ENCODE data around the gene BLID. TPM values are rescaled to one million over a fixed set of nuclear protein-coding genes. Genes with fewer than 3 reads are reported as not detected.

Gene BLID
- polyA plus RNA-seq, 5 donors: not detected

DNA sequence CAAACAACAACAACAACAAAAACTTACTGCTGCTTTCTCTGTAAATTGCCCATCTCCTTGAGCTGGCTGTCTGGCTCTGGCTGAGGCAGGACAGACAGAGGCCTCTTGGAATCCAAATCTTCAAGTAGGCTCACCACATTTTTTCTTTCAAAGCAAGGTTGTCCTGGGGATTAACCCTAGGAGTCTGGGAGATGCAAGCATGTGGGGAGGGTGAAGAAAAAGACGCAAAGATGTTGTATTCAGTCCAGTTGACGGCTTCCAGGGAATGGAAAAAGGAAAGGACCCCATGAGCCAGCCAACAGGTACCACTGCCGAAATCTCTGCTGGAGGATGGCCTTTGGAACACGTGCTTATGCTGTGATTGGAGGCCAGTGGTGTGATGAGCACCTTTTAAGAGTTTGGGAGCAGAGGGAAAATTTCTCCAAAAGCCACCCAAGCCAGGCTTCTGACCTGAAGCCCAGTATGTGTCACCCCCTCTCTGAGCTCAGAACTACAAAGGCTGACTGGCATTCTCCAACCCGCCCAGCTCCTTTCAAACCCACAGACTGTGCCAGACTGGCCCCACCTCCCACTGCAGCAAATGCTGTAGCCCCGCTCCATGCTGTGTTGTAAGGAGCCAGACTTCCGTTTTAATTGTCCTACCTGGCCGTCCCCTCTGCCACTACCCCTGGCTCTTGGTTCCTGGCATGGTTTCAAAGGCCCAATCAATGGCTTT, 10.8 kb downstream of the BLID start:
- DNase-seq: no peak

DNA sequence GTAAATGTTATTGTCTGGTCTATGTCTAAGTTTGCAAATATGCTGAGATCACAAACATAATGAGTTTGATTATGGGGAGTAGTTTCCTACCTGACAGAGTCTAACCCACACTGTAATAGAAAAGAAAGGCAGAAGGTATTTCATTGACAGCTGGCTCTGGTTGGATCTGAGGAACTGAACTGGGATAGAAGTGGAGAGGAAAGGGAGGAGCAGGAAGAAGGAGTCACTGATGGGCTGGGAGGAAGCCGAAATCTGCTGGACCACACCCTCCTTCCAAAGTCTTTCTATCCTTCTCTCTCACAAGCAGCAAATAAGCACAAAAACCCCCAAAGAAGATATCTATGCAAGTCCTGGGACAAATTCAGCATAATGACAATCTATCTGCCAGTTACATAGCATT, 11.7 kb downstream of the BLID start:
- no peak for DNase-seq

DNA sequence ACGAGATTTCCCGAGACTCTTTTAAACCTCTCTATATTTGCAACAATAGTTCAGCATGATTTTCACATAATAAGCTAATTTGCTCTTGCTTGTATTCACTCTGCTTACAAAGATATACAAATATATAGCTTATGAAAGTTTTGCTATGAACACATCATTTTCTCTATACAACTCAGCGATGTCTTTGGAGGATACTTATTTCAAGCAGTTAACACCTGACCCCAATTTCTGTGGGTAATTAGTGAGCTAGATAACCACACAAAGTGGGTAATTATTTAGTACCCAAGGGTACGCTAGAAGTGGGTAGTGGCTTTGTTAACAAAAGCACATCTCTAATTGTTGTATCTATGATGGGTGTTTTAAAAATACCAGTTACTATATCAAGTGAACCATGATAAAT, 12.3 kb downstream of the BLID start:
- DNase-seq: no peak

- no peak for DNase-seq
Measured at GRCh38 chr11:122103321-122103720, 12.7 kb downstream of the BLID start.

DNA sequence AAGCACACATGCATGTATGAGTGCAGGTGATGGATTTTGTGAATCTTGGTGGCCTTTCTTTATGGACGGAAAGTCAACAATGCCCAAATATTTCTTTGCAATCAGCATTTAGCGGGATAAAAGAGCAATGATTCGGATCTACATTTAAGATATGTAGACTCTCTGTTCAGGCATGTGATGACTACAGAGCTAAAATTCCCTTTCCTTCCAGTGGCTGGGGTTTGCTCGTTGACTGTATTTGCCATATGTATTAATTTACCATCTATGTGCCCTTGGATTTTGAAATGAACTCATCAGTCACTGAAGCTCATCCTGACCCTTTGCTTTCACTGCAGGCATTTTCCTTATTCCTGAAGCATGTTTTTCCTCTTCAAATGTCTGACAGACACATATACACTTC, 13.6 kb downstream of the BLID start:
- DNase-seq: no peak

GRCh38 chr11:122101625-122102291, 14.3 kb downstream of the BLID start:
- DNase-seq: peak; percentile 81 to 85

DNA sequence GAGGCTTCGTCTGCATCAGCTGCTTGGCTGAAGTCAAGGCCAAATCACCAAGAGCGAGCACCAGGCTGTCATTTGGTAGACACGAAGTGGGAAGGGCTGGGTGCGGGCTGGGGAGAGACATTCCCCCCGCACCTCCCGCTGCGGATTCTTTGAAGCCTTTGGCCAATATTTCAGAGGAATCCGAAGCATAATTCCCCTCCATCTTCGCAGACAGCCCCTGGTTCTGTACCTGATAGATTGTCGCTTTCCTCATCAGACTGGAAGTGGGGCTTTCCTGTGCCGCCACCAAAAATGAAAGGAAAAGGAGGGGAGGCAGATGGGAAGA, 15.3 kb downstream of the BLID start:
- DNase-seq: no peak

DNA sequence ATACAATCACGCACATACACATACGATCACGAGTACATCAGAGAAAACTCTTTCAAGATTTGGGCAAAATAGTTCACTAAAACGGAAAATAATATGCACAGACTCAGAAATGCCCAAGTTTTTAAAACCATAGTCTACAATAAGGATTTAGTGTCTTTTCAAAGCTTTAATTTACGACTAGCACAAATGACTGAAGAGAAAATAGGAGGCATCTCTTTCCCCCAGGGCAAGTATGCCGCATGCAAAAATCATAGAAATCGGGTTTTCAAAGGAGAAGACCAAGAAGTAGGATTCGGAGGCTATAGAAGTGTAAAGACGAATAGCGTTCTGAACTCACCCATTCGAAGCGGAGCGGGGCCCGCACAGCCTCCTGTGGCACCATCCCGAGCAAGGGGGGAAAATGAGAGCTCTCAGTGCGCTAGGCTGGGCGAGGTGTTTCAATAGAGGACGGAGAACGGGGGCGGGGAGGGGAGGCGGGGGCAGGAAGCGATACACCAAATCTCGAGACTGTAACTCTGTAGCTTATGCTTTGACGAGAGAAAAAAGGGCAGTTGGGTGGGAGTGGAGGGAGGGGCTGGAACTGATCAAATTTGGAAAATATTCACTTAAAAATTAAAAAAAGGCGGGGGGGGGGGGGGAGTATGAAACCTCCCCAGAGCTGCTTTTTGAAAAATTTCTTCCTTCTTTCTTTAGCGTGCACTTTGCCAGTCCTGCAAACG, 15.8 kb downstream of the BLID start:
- no peak for DNase-seq

- DNase-seq: no peak
Measured at GRCh38 chr11:122099374-122100036, 16.5 kb downstream of the BLID start.

GRCh38 chr11:122098261-122098980, 17.6 kb downstream of the BLID start:
- no peak for DNase-seq

GRCh38 chr11:122097419-122098001, 18.5 kb downstream of the BLID start:
- DNase-seq: no peak

DNA sequence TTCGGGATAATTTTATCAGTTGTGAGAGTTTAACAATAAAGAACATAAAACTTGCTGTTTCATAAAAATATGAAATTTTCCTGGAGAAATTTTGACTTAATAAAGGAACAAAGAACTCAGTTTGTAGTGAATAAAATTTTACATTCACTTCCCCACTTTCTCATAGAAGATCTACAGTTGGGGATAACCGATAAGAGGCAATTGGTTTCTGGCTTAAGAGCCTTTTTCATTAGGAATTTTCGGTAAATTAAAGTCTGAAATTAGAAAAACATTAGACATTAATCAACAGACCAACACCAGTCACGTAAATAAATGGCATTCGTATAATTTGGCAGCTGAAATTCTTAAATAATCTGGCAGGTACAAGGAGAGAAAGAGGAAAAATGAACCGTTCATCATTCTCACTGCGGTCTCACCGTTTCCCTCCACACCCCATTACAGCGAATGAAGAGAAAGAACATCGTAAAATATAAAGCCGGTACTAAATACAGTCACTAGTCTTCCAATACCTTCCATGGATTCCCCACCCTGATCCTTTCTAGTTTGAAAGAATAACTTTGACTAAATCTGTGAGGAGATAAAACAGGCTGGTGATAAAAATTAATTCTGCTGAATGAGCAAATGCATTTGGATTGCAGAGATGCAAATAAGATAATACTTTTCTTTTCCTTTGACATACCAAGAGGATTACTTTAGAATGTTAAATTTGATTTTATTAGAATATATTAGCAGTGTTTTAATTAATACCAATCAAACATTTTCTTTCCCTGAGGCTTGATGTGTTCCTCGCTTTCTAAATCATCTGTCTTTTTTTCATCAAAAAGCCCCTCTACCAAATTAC, 19.5 kb downstream of the BLID start:
- no peak for DNase-seq

GRCh38 chr11:122095681-122096262, 20.2 kb downstream of the BLID start:
- DNase-seq: no peak

DNA sequence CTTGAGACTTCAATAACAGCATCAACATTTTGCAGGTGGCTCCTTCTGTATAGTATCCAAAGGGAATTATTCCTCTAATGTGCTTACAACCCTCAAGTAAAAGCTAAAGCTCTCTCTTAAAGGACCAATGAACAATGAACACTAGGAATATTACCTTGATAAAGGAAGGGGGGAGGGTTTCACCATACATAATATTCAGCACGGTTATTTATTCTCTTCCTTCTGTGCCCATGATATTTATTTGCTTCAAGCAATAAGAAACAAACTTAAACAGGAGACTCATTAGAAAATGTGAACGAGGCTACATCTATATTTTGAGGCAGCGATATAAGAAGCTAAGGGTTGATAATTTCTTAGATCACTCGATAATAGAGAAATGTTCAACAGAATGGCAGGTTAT, 21.2 kb downstream of the BLID start:
- no peak for DNase-seq

GRCh38 chr11:122093731-122094275, 22.2 kb downstream of the BLID start:
- DNase-seq: no peak

- DNase-seq: no peak
Measured at GRCh38 chr11:122091835-122092234, 24.2 kb downstream of the BLID start.

DNA sequence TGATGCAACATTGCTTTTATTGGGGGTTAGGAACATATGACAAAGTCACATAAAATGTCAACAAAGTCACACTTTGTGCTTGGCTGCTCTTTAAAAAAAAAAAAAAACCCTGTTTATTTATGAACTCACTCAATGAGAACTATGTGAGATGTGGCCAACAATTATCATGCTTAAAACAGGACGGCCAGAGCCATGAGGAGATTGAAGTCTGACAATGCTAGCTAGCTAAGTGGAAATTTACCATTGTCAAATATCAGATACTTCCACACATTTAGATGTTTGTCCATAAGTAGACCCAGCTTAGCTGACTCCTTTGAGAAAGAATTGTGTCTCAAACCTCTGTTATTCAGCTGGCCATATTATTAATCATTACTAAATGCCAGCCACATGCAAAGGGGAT, 26.9 kb downstream of the BLID start:
- DNase-seq: no peak

DNA sequence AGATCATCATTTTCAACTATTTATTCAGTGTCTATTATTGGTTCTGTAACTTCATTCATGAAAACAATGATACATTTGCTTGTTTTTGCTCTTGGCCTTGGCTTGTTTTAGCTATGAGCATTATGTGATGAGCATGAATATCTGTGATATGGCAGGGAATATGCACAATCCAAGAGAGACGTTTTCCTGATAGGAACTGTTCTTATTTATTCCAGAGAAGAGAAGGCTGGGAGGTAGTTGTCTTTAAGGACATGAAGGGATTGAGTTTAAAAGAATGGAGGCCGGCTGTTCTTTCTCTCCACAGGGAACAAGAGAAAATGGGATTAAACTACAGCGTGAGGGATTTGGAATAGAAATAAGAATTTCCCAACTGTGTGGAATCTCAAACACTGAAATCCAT, 30.3 kb downstream of the BLID start:
- no peak for DNase-seq

GRCh38 chr11:122085264-122085663, 30.8 kb downstream of the BLID start:
- DNase-seq: no peak

- DNase-seq: no peak
Measured at GRCh38 chr11:122082205-122082604, 33.8 kb downstream of the BLID start.

Measured in right lung (tissue), 5 donors.